ENCODE results near the gene CACNA1F.

The CACNA1F gene

GRCh38 chrX:49260221-49260985 is 27.3 kb upstream of the CACNA1F start:
- FAIRE-seq (no peak), DNase-seq (ENCODE audit: insufficient read length, low spot score) (no peak)
- TF ChIP-seq TAF1 (IDR thresholded peaks at IDR 0.05; ENCODE audit: low read depth, low read length), result no peak
- no peak for TF ChIP-seq SPI1 (IDR thresholded peaks at IDR 0.05; ENCODE audit: low read depth, low read length)
- no peak for TF ChIP-seq POLR2AphosphoS5 (IDR thresholded peaks at IDR 0.05; ENCODE audit: low read depth, low read length)
- TF ChIP-seq POU2F2 (IDR thresholded peaks at IDR 0.05; ENCODE audit: low read depth, low read length), result no peak
- TF ChIP-seq PAX5 (IDR thresholded peaks at IDR 0.05; ENCODE audit: insufficient read depth, low read length, severe bottlenecking), result no peak

- FAIRE-seq, result no peak
- DNase-seq (ENCODE audit: insufficient read length, low spot score), result no peak
- TF ChIP-seq TAF1 (IDR thresholded peaks at IDR 0.05; ENCODE audit: low read depth, low read length), result no peak
- TF ChIP-seq PAX5 (IDR thresholded peaks at IDR 0.05; ENCODE audit: insufficient read depth, low read length, severe bottlenecking), result no peak
- TF ChIP-seq POLR2A (IDR thresholded peaks at IDR 0.05; ENCODE audit: low read depth, low read length), result no peak
- TF ChIP-seq POLR2AphosphoS5 (IDR thresholded peaks at IDR 0.05; ENCODE audit: low read depth, low read length), result no peak
- no peak for TF ChIP-seq SPI1 (IDR thresholded peaks at IDR 0.05; ENCODE audit: low read depth, low read length)
- no peak for TF ChIP-seq POU2F2 (IDR thresholded peaks at IDR 0.05; ENCODE audit: low read depth, low read length)
Observed at GRCh38 chrX:49258749-49259124, 25.6 kb upstream of the CACNA1F start.

DNA sequence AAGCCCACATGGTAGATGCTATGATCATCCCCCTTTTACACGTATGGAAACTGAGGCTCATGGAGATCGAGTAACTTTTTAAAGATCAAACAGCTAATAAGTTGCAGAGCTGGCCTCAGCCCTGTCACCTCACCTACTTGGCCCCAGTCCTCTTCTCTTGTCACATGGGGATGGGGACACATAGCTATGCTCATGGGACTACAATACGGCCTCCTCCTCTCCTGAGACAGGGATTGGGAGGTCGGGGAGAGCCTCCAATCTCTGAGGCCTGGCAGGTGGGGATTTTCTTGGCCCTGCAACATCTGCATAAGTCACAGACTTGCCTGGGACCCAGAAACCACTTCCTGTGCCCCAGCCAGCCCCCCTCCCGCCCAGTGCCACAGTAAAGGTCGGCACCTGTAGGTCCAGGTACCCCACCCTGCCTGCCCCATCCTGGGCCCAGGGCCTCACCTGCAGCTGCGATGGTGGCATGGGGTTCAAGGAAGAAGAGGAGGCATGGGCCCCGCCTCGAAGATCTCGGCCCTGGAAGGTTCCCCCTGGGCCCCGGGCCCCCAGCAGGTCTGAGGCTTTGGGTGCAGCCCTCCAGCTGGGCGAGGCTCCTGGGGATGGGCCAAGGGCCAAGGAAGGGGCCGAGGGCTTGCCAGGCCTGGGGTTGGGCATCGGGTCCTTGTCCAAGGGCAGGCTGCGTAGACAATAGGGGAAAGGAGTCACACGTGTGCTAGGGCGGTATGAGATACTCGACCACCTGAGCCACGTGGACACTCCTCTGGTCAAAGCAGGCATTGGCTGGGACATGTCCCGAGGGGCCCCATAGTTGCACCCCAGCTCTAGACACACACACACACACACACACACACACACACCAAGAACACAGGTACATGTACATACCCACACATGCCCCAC is 25.0 kb upstream of the CACNA1F start:
- FAIRE-seq (no peak), DNase-seq (ENCODE audit: insufficient read length, low spot score) (no peak)
- TF ChIP-seq POLR2AphosphoS5 (IDR thresholded peaks at IDR 0.05; ENCODE audit: low read depth, low read length), result no peak
- TF ChIP-seq SPI1 (IDR thresholded peaks at IDR 0.05; ENCODE audit: low read depth, low read length), result no peak
- TF ChIP-seq TAF1 (IDR thresholded peaks at IDR 0.05; ENCODE audit: low read depth, low read length), result no peak
- TF ChIP-seq POLR2A (IDR thresholded peaks at IDR 0.05; ENCODE audit: low read depth, low read length), result no peak
- no peak for TF ChIP-seq POU2F2 (IDR thresholded peaks at IDR 0.05; ENCODE audit: low read depth, low read length)
- no peak for TF ChIP-seq PAX5 (IDR thresholded peaks at IDR 0.05; ENCODE audit: insufficient read depth, low read length, severe bottlenecking)

DNA sequence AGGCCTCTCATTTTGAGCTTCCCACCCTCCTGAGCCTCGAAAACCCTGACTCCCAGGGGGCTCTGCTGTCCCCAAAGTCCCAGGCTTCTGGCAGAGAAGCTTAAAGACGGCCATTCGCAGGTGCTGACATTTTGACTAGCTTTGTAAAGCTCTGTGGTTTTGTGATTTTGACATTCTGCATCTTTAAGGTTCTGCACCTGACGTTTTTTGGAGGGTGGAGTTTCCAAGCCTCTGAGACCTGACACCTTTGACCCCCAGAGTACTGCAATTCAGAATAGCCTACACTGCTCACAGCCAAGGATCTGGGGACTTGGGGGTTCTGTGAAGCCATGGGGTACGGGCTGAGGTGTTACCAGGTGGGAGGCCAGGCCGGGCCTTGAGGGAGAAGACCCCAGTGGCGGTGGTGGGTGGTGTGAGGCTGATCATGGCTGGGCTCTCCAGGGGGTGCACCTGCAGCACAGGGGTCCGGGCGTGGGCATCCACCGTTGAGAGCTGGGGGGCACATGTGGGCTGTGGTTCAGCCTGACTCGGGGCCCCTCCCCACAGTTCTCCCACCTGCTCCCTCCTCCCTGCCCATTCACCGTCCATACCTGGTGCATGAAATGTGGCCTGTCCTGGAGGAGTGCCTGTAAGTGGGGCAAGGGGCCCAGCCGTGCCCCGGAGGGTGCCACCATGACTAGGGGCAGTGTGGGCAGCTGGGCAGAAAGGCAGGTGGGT is 24.1 kb upstream of the CACNA1F start:
- DNase-seq (ENCODE audit: insufficient read length, low spot score) (no peak), FAIRE-seq (no peak)
- no peak for TF ChIP-seq PAX5 (IDR thresholded peaks at IDR 0.05; ENCODE audit: insufficient read depth, low read length, severe bottlenecking)
- TF ChIP-seq TAF1 (IDR thresholded peaks at IDR 0.05; ENCODE audit: low read depth, low read length), result no peak
- no peak for TF ChIP-seq POLR2A (IDR thresholded peaks at IDR 0.05; ENCODE audit: low read depth, low read length)
- no peak for TF ChIP-seq POLR2AphosphoS5 (IDR thresholded peaks at IDR 0.05; ENCODE audit: low read depth, low read length)
- TF ChIP-seq SPI1 (IDR thresholded peaks at IDR 0.05; ENCODE audit: low read depth, low read length), result no peak
- no peak for TF ChIP-seq POU2F2 (IDR thresholded peaks at IDR 0.05; ENCODE audit: low read depth, low read length)

- DNase-seq (ENCODE audit: insufficient read length, low spot score), result no peak
- TF ChIP-seq POU2F2 (IDR thresholded peaks at IDR 0.05; ENCODE audit: low read depth, low read length), result no peak
- TF ChIP-seq POLR2AphosphoS5 (IDR thresholded peaks at IDR 0.05; ENCODE audit: low read depth, low read length), result no peak
- no peak for TF ChIP-seq SPI1 (IDR thresholded peaks at IDR 0.05; ENCODE audit: low read depth, low read length)
- no peak for TF ChIP-seq TAF1 (IDR thresholded peaks at IDR 0.05; ENCODE audit: low read depth, low read length)
- no peak for TF ChIP-seq POLR2A (IDR thresholded peaks at IDR 0.05; ENCODE audit: low read depth, low read length)
- TF ChIP-seq PAX5 (IDR thresholded peaks at IDR 0.05; ENCODE audit: insufficient read depth, low read length, severe bottlenecking), result no peak
- no peak for FAIRE-seq
Observed at GRCh38 chrX:49256268-49256995, 23.3 kb upstream of the CACNA1F start.

- DNase-seq (ENCODE audit: insufficient read length, low spot score) (no peak), FAIRE-seq (no peak)
- TF ChIP-seq POLR2A (IDR thresholded peaks at IDR 0.05; ENCODE audit: low read depth, low read length) (no peak), POU2F2 (IDR thresholded peaks at IDR 0.05; ENCODE audit: low read depth, low read length) (no peak), POLR2AphosphoS5 (IDR thresholded peaks at IDR 0.05; ENCODE audit: low read depth, low read length) (no peak)
Observed at GRCh38 chrX:49254639-49255038, 21.5 kb upstream of the CACNA1F start.

- FAIRE-seq (no peak), DNase-seq (ENCODE audit: insufficient read length, low spot score) (no peak)
- TF ChIP-seq POLR2A (IDR thresholded peaks at IDR 0.05; ENCODE audit: low read depth, low read length), result no peak
- TF ChIP-seq POLR2AphosphoS5 (IDR thresholded peaks at IDR 0.05; ENCODE audit: low read depth, low read length), result no peak
- TF ChIP-seq POU2F2 (IDR thresholded peaks at IDR 0.05; ENCODE audit: low read depth, low read length), result no peak
- TF ChIP-seq TAF1 (IDR thresholded peaks at IDR 0.05; ENCODE audit: low read depth, low read length), result no peak
- no peak for TF ChIP-seq SPI1 (IDR thresholded peaks at IDR 0.05; ENCODE audit: low read depth, low read length)
- no peak for TF ChIP-seq PAX5 (IDR thresholded peaks at IDR 0.05; ENCODE audit: insufficient read depth, low read length, severe bottlenecking)
Observed at GRCh38 chrX:49251325-49251724, 18.2 kb upstream of the CACNA1F start.

DNA sequence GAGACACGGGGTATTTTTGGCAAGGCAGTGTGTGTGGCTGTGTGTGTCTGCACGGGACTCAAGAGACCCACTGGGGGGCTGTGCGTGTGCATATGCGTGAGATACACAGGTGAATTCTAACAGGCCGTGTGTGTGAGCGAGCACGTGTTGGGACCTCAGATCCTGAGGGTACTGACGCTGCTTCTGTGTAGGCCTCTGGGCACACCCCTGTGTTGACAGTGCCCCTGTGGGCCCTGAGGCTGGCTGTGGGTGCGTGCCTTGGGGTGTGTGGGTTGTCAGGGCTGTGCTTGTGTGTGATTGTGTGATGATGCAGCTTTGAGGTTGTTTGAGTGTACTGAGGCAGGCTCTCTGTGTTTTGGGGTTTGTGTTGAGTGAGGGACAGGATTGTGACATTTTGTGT is 17.4 kb upstream of the CACNA1F start:
- DNase-seq (ENCODE audit: insufficient read length, low spot score) (no peak), FAIRE-seq (no peak)
- no peak for TF ChIP-seq POLR2AphosphoS5 (IDR thresholded peaks at IDR 0.05; ENCODE audit: low read depth, low read length)
- no peak for TF ChIP-seq POU2F2 (IDR thresholded peaks at IDR 0.05; ENCODE audit: low read depth, low read length)
- no peak for TF ChIP-seq PAX5 (IDR thresholded peaks at IDR 0.05; ENCODE audit: insufficient read depth, low read length, severe bottlenecking)
- no peak for TF ChIP-seq POLR2A (IDR thresholded peaks at IDR 0.05; ENCODE audit: low read depth, low read length)

All from GM12891 (cell line).